HepG2 (cell line): ENCODE data around the gene KANK3. TPM values are rescaled to one million over a fixed set of nuclear protein-coding genes. Genes with fewer than 3 reads are reported as not detected.

ENCODE experiments used
- LRRFIP1 ChIP-seq: sonication (generic); formaldehyde crosslinking; conservative IDR thresholded peaks from 2 replicates; pipeline ENCODE4 v1.4.0; 2020; ENCODE audit warnings: missing genetic modification reagents
- ZBTB40 ChIP-seq, 2 experiments: fragments of 450-650 bp in 1 of 2; sonication (generic) in 1 of 2; formaldehyde crosslinking in 1 of 2; IDR thresholded peaks; 2 replicates each; pipeline versions ENCODE4 v1.6.1 to v1.8.0; 2016 to 2022; ENCODE audit warnings: antibody characterized with exemption in 1 of 2, mild to moderate bottlenecking in 1 of 2, missing genetic modification reagents in 1 of 2
- ZIK1 ChIP-seq: sonication (generic); formaldehyde crosslinking; IDR thresholded peaks from 2 replicates; pipeline ENCODE4 v1.5.0; 2020; ENCODE audit warnings: mild to moderate bottlenecking, low read depth, missing genetic modification reagents, borderline replicate concordance
- ZNF281 ChIP-seq: sonication (generic); formaldehyde crosslinking; IDR thresholded peaks from 2 replicates; pipeline ENCODE4 v1.4.0; 2020; ENCODE audit warnings: missing genetic modification reagents, borderline replicate concordance
- ZNF362 ChIP-seq: sonication (generic); formaldehyde crosslinking; IDR thresholded peaks from 2 replicates; pipeline ENCODE4 v1.4.0; 2020; ENCODE audit warnings: missing genetic modification reagents, mild to moderate bottlenecking, borderline replicate concordance
- ZNF383 ChIP-seq: sonication (generic); formaldehyde crosslinking; IDR thresholded peaks from 2 replicates; pipeline ENCODE4 v1.4.0; 2020; ENCODE audit warnings: missing genetic modification reagents, mild to moderate bottlenecking, borderline replicate concordance
- ZNF615 ChIP-seq: sonication (generic); formaldehyde crosslinking; IDR thresholded peaks from 2 replicates; pipeline ENCODE4 v1.5.0; 2020; ENCODE audit warnings: mild to moderate bottlenecking, missing genetic modification reagents, borderline replicate concordance
- ZNF724P ChIP-seq: sonication (generic); formaldehyde crosslinking; IDR thresholded peaks from 2 replicates; pipeline ENCODE4 v1.8.0; 2022; ENCODE audit warnings: missing genetic modification reagents, borderline replicate concordance
- polyA plus RNA-seq, 8 experiments: library from polyadenylated mRNA; depleted of rRNA in 3 of 8; stranded (reverse) in 7 of 8; unstranded in 1 of 8; fragments of >200 nt; fragmentation: Illumina TruSeq in 4 of 8; extraction: Trizol in 4 of 8; gene quantifications; 2 replicates each; pipeline versions ENCODE4 v1.2.1 to v1.2.3, GENCODE V29; 2011 to 2016; ENCODE audit warnings: low read depth in 4 of 8, missing spikeins in 1 of 8, mixed read lengths in 1 of 8; ENCODE audit not compliant: insufficient read depth in 1 of 8
- total RNA-seq, 5 experiments: library from RNA; depleted of rRNA; stranded (reverse); fragments of >200 nt; fragmentation: Illumina TruSeq; extraction: Trizol; gene quantifications; 2 replicates each; pipeline ENCODE4 v1.2.3, GENCODE V29; 2016; ENCODE audit warnings: low read depth in 1 of 5

Gene KANK3
- total and polyA plus RNA-seq, 2 of the 13 experiments (the other 11 are each of a cell fraction or from before 2014, with no cell fraction given), result 0.15 to 0.20 TPM

GRCh38 chr19:8363803-8364771, 21.0 kb upstream of the KANK3 start, which contains the start of gene ANGPTL4 (continued):
- TF ChIP-seq ZBTB40 (IDR thresholded peaks at IDR 0.05), result no peak
- TF ChIP-seq ZBTB40 (CRISPR knock-in tag; IDR thresholded peaks at IDR 0.05), result no peak; the same call in 1 of the 2 replicates
- TF ChIP-seq ZNF724P, result no peak; the same call in 1 of the 2 replicates
- no peak for TF ChIP-seq ZNF615
- TF ChIP-seq LRRFIP1 (CRISPR knock-in tag), result no peak
- no peak for TF ChIP-seq ZIK1
- TF ChIP-seq ZNF362 (CRISPR knock-in tag), result peak; percentile 24; the same call in 1 of the 2 replicates
- peak; percentile 60 for TF ChIP-seq ZNF281 (CRISPR knock-in tag)
- no peak for TF ChIP-seq ZNF383 (CRISPR knock-in tag)
